Mesothelial cell of epicardium (in vitro differentiated cells): ENCODE data around the gene AKAP7. TPM values are rescaled to one million over a fixed set of nuclear protein-coding genes. Genes with fewer than 3 reads are reported as not detected.
A peak's percentile ranks its signal among the peaks of the same experiment; 100 is the strongest.

Experiments used
- DNase-seq, 2 experiments: peaks; one replicate each; pipeline ENCODE4 v3.0.0; 2021; ENCODE audit warnings: low spot score in 2 of 2; ENCODE audit not compliant: unreplicated experiment in 2 of 2
- H3K27ac Mint-ChIP-seq: 2 replicates; pipeline ENCODE4 v1.8.0; 2021; ENCODE audit warnings: mixed read lengths
- H3K27me3 Mint-ChIP-seq: 2 replicates; pipeline ENCODE4 v1.8.0; 2021; ENCODE audit warnings: low read depth, mixed read lengths
- H3K36me3 Mint-ChIP-seq: 2 replicates; pipeline ENCODE4 v1.8.0; 2021; ENCODE audit warnings: mixed read lengths
- H3K4me1 Mint-ChIP-seq: 2 replicates; pipeline ENCODE4 v1.8.0; 2021; ENCODE audit warnings: mixed read lengths
- H3K4me3 Mint-ChIP-seq: 2 replicates; pipeline ENCODE4 v1.8.0; 2021; ENCODE audit warnings: mild to moderate bottlenecking, moderate library complexity, mixed read lengths
- H3K9me3 Mint-ChIP-seq: 2 replicates; pipeline ENCODE4 v1.8.0; 2021; ENCODE audit warnings: mixed read lengths
- CTCF ChIP-seq: fragments of 200-600 bp; sonication (generic); IDR thresholded peaks from one replicate; pipeline ENCODE4 v1.5.0; 2021; ENCODE audit warnings: antibody characterized with exemption; ENCODE audit not compliant: unreplicated experiment
- total RNA-seq: library from RNA; stranded (reverse); gene quantifications from 3 replicates; pipeline ENCODE4 v1.2.1, GENCODE V29; 2021

AKAP7 gene
- total RNA-seq, 1 donor from 2014 or later = 10.0 TPM

GRCh38 chr6:131197716-131198115 is 62.4 kb downstream of the AKAP7 start:
- Mint-ChIP-seq H3K4me3 (no peak overlapping the region), H3K27ac (no peak overlapping the region), H3K36me3 (peaks cover 33% of the 10 kb centered on the region), H3K9me3 (peaks cover 32% of the 10 kb centered on the region), H3K4me1 (no peaks in the 10 kb centered on the region), H3K27me3 (no peaks in the 10 kb centered on the region)
- TF ChIP-seq CTCF = no peak
- DNase-seq = no peak

GRCh38 chr6:131199568-131200272 is 64.5 kb downstream of the AKAP7 start:
- Mint-ChIP-seq H3K4me3 (no peak overlapping the region), H3K27ac (no peak overlapping the region), H3K27me3 (no peaks in the 10 kb centered on the region), H3K9me3 (peaks cover 12% of the 10 kb centered on the region), H3K36me3 (peaks cover 13% of the 10 kb centered on the region), H3K4me1 (no peaks in the 10 kb centered on the region)
- peak; percentile 23 for TF ChIP-seq CTCF
- DNase-seq = no peak

GRCh38 chr6:131205481-131206244 is 70.4 kb downstream of the AKAP7 start:
- Mint-ChIP-seq H3K36me3 (no peaks in the 10 kb centered on the region), H3K27ac (no peak overlapping the region), H3K4me1 (no peaks in the 10 kb centered on the region), H3K9me3 (no peaks in the 10 kb centered on the region), H3K27me3 (no peaks in the 10 kb centered on the region), H3K4me3 (no peak overlapping the region)
- no peak for TF ChIP-seq CTCF
- no peak for DNase-seq

DNA sequence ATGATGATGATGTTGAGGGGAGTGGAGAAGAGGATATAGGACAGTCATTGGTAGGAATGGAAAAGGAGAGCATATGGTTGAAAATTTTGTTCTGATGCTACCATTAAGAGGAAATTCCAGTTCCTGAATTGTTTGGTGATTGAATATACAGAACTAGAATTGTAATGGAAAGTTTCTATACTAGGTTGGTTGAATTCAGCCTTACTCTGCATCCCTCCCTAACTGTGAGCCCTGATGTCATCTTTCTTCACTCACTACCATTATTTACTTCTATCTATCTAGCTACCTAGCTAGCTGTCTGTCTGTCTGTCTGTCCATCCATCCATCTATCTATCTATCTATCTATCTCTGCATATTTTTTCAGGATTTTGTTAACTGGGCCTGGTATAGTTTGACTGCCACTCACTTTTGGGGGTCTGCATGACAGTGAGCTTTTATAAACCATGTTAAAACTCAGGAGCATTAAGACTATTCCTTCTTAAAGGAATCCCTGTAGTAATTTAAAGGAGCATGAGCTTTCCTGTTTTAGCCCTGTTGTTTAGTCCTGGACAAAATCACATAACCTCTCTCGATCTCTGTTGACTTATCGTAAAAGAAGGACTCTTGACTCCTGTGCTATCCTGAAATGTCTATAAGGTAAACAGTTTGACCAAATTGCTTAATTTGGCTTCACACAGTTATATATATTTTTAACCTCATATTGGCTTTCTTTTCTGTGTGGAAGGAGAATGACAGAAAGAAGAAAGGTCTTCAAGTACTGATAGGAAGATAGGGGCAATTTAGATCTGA is 71.4 kb downstream of the AKAP7 start:
- Mint-ChIP-seq H3K27ac (no peak overlapping the region), H3K9me3 (no peaks in the 10 kb centered on the region)

More for the DNA sequence above, 71.4 kb downstream of the AKAP7 start:
- Mint-ChIP-seq H3K4me3 (no peak overlapping the region), H3K4me1 (no peaks in the 10 kb centered on the region), H3K27me3 (no peaks in the 10 kb centered on the region), H3K36me3 (no peaks in the 10 kb centered on the region)
- DNase-seq = no peak
- no peak for TF ChIP-seq CTCF
